Endodermal cell (in vitro differentiated cells): ENCODE data around the gene CGB1. TPM values are rescaled to one million over a fixed set of nuclear protein-coding genes. Genes with fewer than 3 reads are reported as not detected.
"Not testable (repeated sequence)": the region's sequence is repeated elsewhere in the genome, so short reads cannot be mapped to it uniquely, and the experiment has no call there.

ENCODE experiments used
- DNase-seq: peaks from one replicate; pipeline ENCODE4 v3.0.0-alpha.2; 2017
- H3K27ac ChIP-seq: 2 replicates; pipeline ENCODE4 v1.5.1; 2013; ENCODE audit warnings: mild to moderate bottlenecking, low read depth, low read length, moderate library complexity
- H3K27me3 ChIP-seq: 2 replicates; pipeline ENCODE4 v1.6.1; 2013; ENCODE audit warnings: mild to moderate bottlenecking, low read length, moderate library complexity; ENCODE audit not compliant: insufficient read depth, control insufficient read depth, poor library complexity, severe bottlenecking
- H3K36me3 ChIP-seq: 2 replicates; pipeline ENCODE4 v1.7.0; 2013; ENCODE audit warnings: mild to moderate bottlenecking, low read length, moderate library complexity; ENCODE audit not compliant: control insufficient read depth, insufficient read depth
- H3K4me1 ChIP-seq: one replicate; pipeline ENCODE4 v1.7.0; 2013; ENCODE audit warnings: low read length; ENCODE audit not compliant: control insufficient read depth, insufficient read depth
- H3K4me3 ChIP-seq: 2 replicates; pipeline ENCODE4 v1.5.1; 2013; ENCODE audit warnings: mild to moderate bottlenecking, low read length, moderate library complexity
- H3K9ac ChIP-seq: 2 replicates; pipeline ENCODE4 v1.6.1; 2013; ENCODE audit warnings: mild to moderate bottlenecking, low read length, moderate library complexity; ENCODE audit not compliant: poor library complexity, severe bottlenecking; ENCODE audit errors: extremely low read depth
- H3K9me3 ChIP-seq: 2 replicates; pipeline ENCODE4 v1.6.1; 2013; ENCODE audit warnings: mild to moderate bottlenecking, low read length, moderate library complexity; ENCODE audit not compliant: control insufficient read depth
- H3K27ac Mint-ChIP-seq: 2 replicates; pipeline ENCODE4 v1.8.0; 2020; ENCODE audit warnings: mixed read lengths
- H3K27me3 Mint-ChIP-seq: 2 replicates; pipeline ENCODE4 v1.8.0; 2021; ENCODE audit warnings: mild to moderate bottlenecking, mixed read lengths; ENCODE audit not compliant: insufficient read depth
- H3K36me3 Mint-ChIP-seq: 2 replicates; pipeline ENCODE4 v1.8.0; 2020; ENCODE audit warnings: low read depth, mixed read lengths
- H3K4me1 Mint-ChIP-seq: 2 replicates; pipeline ENCODE4 v1.8.0; 2020; ENCODE audit warnings: mixed read lengths
- H3K4me3 Mint-ChIP-seq: 2 replicates; pipeline ENCODE4 v1.8.0; 2020; ENCODE audit warnings: mild to moderate bottlenecking, moderate library complexity, mixed read lengths
- H3K9me3 Mint-ChIP-seq: 2 replicates; pipeline ENCODE4 v1.8.0; 2020; ENCODE audit warnings: mild to moderate bottlenecking, mixed read lengths
- CTCF ChIP-seq: fragments of 200-600 bp; sonication (generic); conservative IDR thresholded peaks from 2 replicates; pipeline ENCODE4 v1.5.0; 2021; ENCODE audit warnings: antibody characterized with exemption, mild to moderate bottlenecking
- WGBS, 2 experiments: methylation state at CpG; one replicate each; pipeline versions ENCODE4 v1.1.5 to v1.1.7; 2013; ENCODE audit warnings: missing lambda C conversion rate in 2 of 2, mixed read lengths in 1 of 2; ENCODE audit not compliant: insufficient coverage in 1 of 2, insufficient read length in 1 of 2; 5-methylcytosine and 5-hydroxymethylcytosine counted together
- long read RNA-seq, 4 experiments: library from polyadenylated mRNA in 2 of 4; library from RNA in 1 of 4; library from capped mRNA in 1 of 4; stranded (forward) in 3 of 4; unstranded in 1 of 4; transcript quantifications; one replicate each; pipeline ENCODE4 v2.0.0, GENCODE V29; 2020 to 2021; ENCODE audit warnings: inconsistent platforms in 1 of 4
- polyA plus RNA-seq, 2 experiments: library from polyadenylated mRNA; stranded (reverse); fragments of 50-300 nt; gene quantifications; one replicate each; pipeline ENCODE4 v1.2.3, GENCODE V29; 2013
- total RNA-seq, 2 donors: library from RNA; stranded (reverse); fragmentation: NEBNext Ultra II Directional in 1 of 2; extraction: Animal tissue kit (Norgen Biotek cat#: 25700) in 1 of 2; gene quantifications; 2 replicates in 1 of 2; 3 replicates in 1 of 2; pipeline ENCODE4 v1.2.1, GENCODE V29; 2021

Gene CGB1
- total RNA-seq: not detected
- polyA plus RNA-seq (2013, experiment 1 of 2): not detected
- polyA plus RNA-seq (2013, experiment 2 of 2): not detected
- long read RNA-seq, experiment 1: 0 reads
- long read RNA-seq, experiment 2: 0 reads
- long read RNA-seq, experiment 3: 0 reads
- long read RNA-seq, experiment 4: 0 reads

- H3K4me3 Mint-ChIP-seq: not testable (repeated sequence)
- 58 to 70% methylated on average over 12 to 16 of the region's 18 CpGs for WGBS, 2 experiments
- peak; percentile 84 for DNase-seq
These were observed at the start of gene CGB1 for GRCh38 chr19:49036815-49037214. Gene CGB1, minus strand, starts transcription at chr19:49036895. Its CDS starts 184 bp downstream, at chr19:49036711.

GRCh38 chr19:49086296-49086695, 49.6 kb upstream of the CGB1 start:
- Mint-ChIP-seq H3K4me1 (peaks cover 10% of the 10 kb centered on the region), H3K4me3 (peak overlapping the region; percentile 95), H3K27me3 (peaks cover 13% of the 10 kb centered on the region), H3K9me3 (peaks cover 4% of the 10 kb centered on the region), H3K27ac (peak overlapping the region; percentile 95), H3K36me3 (peaks cover 41% of the 10 kb centered on the region)
- no peak for TF ChIP-seq CTCF
- WGBS, 2 experiments: 69 to 74% methylated on average over 10 to 11 of the region's 11 CpGs
- no peaks in the 10 kb centered on the region for H3K27me3 ChIP-seq
- DNase-seq: no peak
- peaks cover 45% of the 10 kb centered on the region for H3K36me3 ChIP-seq
- peak overlapping the region; percentile 97 for H3K4me3 ChIP-seq
- no peaks in the 10 kb centered on the region for H3K4me1 ChIP-seq
- peak overlapping the region; percentile 90 for H3K9ac ChIP-seq
- H3K27ac ChIP-seq: no peak overlapping the region
- no peaks in the 10 kb centered on the region for H3K9me3 ChIP-seq

More at GRCh38 chr19:49036815-49037214, at the start of gene CGB1:
- peak; percentile 79 for TF ChIP-seq CTCF
- H3K27ac ChIP-seq, H3K9me3 ChIP-seq, H3K27ac Mint-ChIP-seq, H3K9me3 Mint-ChIP-seq, H3K9ac ChIP-seq, H3K4me1 Mint-ChIP-seq, H3K36me3 ChIP-seq, H3K36me3 Mint-ChIP-seq, H3K27me3 ChIP-seq, H3K4me3 ChIP-seq, H3K4me1 ChIP-seq: not testable (repeated sequence)
- peaks cover 13% of the 10 kb centered on the region for H3K27me3 Mint-ChIP-seq

- no peaks in the 10 kb centered on the region for H3K4me1 ChIP-seq
- H3K36me3 ChIP-seq: peaks cover 40% of the 10 kb centered on the region
- H3K27me3 ChIP-seq: no peaks in the 10 kb centered on the region
- WGBS, 2 experiments: 3 to 5% methylated on average over 14 of the region's 14 CpGs
- no peak for DNase-seq
- H3K4me3 ChIP-seq: peak overlapping the region; percentile 97
- Mint-ChIP-seq H3K36me3 (peaks cover 38% of the 10 kb centered on the region), H3K4me1 (peaks cover 10% of the 10 kb centered on the region), H3K27me3 (peaks cover 16% of the 10 kb centered on the region), H3K4me3 (peak overlapping the region; percentile 95), H3K27ac (peak overlapping the region; percentile 95), H3K9me3 (peaks cover 4% of the 10 kb centered on the region)
- H3K27ac ChIP-seq: peak overlapping the region; percentile 91
- H3K9ac ChIP-seq: peak overlapping the region; percentile 90
- no peaks in the 10 kb centered on the region for H3K9me3 ChIP-seq
- TF ChIP-seq CTCF: no peak
These were observed 49.2 kb upstream of the CGB1 start for GRCh38 chr19:49085868-49086232.
